GM19238 (cell line): ENCODE data around the gene TCF7L2.

Source experiments
- DNase-seq: peaks from one replicate; pipeline ENCODE4 v3.0.0; 2011; ENCODE audit warnings: low spot score; ENCODE audit not compliant: insufficient read length

TCF7L2 gene

DNA sequence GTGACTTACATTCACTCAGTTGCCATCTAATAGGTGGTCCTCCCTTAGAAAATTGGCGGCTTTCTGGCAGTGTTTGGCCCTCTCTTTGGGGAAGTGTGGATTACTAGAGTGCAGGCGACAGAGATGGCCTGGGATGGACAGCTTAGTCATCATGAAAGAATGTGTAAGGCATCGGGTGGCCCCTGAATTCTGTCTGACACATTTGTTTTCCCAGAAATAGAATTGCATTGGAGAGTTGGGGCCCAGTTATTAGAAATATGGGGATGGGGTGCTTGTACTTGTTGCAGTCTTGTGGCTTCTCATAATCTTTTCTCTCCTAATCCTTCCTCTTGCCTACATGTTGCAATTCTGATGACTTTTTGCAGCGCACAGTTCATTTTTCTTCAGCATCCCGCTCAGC lies 13.8 kb downstream of the TCF7L2 start:
- DNase-seq: no peak

GRCh38 chr10:112964482-112964881 lies 14.4 kb downstream of the TCF7L2 start:
- no peak for DNase-seq

DNA sequence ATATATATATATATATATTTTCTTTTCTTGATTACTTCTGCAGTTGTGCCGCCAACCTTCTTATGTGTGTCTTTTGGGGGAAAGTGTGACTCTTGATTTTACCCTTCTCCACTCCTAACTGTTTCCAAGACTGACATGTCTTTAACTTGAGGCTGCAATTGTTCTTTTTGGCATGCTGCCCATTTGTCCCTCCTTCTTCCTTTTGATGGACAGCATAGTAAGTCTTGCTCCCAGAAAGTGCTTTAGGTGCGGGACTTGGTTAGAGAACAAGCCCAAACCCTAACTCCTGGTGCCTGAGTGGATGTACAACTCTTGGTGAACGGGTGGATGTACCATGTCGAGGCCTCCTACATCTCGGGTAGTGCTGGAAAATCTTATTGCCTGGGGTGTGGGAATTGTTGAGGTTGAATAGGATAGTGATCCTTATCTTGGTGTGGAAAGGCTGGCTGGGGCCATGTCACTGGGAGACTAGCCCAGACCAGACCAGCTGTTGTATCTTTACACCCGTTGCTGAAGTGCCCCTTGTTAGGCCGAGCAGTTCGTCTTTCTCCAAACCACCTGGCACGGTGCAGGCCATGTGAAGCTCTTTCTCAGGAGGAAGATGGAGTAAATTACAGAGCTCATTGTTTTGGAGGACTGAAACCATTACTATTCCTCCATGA lies 16.3 kb downstream of the TCF7L2 start:
- no peak for DNase-seq

DNA sequence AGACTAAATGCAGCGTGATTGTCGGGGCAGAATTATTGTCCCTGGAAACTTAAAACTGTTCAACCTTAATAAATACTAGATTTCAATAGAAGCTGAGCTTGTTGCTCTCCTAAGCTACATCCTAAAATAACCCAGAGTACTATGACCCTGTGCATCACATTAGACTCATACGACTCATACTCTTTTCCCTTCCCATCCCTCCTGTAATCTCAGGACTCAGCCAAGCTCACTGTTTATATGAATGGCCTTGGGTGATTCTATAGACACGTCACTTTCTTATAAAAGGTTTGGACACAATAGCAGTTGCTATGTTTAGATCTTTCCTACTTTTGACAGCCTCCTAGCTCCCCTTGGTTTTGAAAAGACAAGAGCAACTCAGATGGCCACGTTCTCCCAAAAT lies 17.2 kb downstream of the TCF7L2 start:
- no peak for DNase-seq

- DNase-seq: no peak
These were observed 19.1 kb downstream of the TCF7L2 start for GRCh38 chr10:112969131-112969530.

GRCh38 chr10:112969542-112969941 lies 19.5 kb downstream of the TCF7L2 start:
- no peak for DNase-seq

- DNase-seq: no peak
These were observed 20.0 kb downstream of the TCF7L2 start for GRCh38 chr10:112970021-112970420.

DNA sequence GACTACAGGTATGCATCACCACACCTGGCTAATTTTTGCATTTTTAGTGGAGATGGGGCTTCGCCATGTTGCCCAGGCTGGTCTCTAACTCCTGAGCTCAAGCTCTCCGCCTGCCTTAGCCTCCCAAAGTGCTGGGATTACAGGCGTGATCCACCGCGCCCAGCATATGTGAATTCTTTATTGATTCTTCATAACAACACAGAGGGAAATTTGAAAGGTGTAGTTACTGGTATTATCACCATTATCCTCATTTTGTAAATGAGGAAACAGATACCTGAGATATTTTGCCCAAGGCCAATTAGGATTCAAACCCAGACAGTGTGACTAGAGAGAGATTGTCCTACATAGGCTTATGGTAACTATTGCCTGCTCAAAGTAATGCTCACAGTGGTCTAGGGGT lies 22.6 kb downstream of the TCF7L2 start:
- DNase-seq: no peak

GRCh38 chr10:112973046-112973445 lies 23.0 kb downstream of the TCF7L2 start:
- no peak for DNase-seq

DNA sequence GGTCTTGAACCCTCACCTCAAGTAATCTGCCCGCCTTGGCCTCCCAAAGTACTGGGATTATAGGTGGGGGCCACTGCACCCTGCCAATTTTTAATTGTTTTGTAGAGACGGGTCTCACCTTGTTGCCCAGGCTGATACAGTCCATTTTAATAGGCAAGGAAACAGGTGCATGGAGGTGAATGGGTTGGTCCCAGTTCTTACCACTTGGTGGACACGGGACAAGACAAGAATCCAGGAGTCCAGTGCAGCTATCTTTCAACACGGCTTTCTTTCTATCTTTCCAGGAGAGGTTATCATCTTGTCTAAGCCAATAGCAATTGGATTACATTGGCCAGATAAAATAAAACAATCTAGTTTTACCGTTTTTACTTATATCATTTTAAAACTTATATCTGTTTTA lies 23.8 kb downstream of the TCF7L2 start:
- no peak for DNase-seq

DNA sequence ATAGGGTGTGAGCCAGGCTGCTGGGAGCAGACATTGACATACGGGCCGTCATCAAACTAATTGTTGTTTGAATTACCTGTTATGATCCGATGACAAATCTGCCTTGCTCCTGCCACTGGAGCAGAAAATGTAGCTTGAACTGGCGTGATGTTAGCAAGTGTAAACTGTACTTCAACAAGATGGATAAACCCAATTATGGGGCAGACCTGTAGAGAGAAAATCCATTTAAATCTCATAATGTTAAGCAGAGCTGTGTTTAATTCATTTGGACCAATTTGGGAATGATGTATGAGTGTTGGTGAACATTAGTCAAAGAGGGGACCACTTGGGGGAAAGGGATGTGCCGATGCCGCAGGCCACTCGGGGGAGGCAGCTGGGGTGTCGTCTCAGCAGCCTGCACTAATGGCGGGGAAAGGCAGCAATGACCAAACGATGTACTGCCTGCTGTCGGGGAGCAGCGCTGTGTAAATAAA lies 27.4 kb downstream of the TCF7L2 start:
- DNase-seq: no peak

DNA sequence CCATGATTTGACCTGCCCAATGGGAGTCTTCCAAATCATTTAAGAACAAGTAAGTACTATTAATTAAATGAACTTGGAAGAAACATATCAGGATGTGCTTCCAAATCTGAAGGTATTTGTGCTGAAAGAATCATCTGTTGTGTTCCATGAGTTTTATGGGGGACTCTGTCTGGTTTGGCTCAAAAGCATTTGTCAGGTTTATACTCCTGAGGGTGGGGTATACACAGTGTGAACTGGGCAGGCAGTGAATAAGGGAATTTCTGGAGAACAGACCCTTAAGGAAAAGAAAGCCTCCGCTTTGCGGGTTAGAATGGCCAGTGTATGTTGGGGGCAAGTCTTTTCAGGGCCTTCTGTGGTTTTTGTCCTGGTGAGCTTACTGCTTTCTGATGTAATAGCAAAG lies 29.9 kb downstream of the TCF7L2 start:
- DNase-seq: no peak

DNA sequence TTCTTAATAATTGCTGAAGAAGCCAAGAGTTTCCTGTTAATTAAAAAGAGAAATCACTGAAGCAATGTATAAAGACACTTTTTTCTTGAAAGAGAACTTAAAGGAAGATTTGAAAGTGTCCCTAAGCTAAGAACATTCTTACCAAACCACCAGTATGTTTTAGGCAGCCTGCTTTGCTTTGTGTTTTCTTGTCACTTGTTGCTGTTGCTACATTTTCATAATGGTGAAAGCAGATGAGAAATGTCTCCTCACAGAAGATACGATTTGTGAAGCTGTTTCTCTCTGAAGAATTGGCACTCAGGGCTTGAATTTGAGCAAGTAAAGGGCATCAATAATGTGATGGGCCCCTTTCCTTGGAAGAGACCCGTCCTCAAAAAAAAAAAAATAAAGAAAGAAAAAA lies 30.9 kb downstream of the TCF7L2 start:
- no peak for DNase-seq

GRCh38 chr10:112981553-112981952 lies 31.5 kb downstream of the TCF7L2 start:
- DNase-seq: peak; percentile 37

GRCh38 chr10:112983444-112984056 lies 33.5 kb downstream of the TCF7L2 start:
- DNase-seq: no peak

DNA sequence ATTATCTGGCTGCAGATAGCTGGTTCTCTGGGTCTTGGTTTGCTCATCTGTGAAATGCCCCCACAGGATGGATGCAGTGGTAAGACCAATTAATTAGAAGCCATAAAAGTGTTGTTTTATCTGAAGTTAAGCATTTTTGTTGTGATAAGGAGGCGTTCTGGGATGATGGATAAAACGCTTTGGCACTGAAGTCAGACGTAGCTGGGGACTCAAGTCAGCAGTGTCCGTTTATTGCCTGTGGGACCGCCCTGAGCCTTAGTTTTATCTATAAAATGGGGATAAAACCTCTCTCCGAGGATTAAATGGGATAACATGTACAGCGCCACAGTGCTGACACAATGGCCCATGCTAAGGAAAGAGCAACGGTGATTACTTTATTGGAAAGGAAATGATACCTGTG lies 34.7 kb downstream of the TCF7L2 start:
- DNase-seq: no peak

DNA sequence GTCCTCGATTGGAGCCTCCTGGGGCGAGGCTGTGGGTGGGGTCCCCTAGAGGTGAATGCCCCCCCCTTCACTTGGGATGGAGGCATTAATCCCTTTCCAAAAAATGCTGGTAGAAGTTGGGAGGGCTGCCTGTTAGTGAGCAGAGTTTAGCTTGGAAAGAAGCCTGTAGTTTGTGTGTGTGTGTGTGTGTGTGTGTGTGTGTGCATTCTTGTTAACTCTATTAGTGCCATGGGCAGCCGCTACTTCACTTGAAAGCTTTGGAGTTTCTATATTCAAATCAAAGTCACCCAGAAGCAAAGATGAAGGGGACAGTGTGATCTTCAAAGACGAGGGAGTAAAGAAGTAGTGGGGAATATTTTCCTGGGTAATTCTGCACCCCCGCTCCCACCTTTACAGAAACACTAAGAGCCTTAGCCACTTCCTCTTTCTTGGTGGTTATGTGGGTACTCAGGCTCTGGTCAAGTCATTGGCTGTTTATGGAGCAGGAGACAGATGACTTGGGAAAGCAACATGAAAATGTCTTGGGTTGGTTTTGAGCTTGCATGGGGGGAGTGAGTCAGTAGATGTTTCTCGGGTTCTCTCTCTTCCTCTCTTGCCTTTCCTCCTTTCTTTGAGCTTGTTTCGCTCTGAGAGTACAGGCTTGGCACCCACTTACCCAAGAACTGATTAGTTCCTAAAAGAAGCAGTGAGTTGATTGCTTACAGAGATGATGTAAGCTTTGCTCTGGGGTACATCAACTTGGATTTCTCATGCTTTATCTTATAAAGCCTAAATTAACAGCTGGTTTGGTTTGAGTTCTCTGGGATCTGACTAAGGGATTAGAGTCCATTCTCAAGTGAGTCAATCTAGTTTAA lies 35.9 kb downstream of the TCF7L2 start:
- DNase-seq: no peak

DNA sequence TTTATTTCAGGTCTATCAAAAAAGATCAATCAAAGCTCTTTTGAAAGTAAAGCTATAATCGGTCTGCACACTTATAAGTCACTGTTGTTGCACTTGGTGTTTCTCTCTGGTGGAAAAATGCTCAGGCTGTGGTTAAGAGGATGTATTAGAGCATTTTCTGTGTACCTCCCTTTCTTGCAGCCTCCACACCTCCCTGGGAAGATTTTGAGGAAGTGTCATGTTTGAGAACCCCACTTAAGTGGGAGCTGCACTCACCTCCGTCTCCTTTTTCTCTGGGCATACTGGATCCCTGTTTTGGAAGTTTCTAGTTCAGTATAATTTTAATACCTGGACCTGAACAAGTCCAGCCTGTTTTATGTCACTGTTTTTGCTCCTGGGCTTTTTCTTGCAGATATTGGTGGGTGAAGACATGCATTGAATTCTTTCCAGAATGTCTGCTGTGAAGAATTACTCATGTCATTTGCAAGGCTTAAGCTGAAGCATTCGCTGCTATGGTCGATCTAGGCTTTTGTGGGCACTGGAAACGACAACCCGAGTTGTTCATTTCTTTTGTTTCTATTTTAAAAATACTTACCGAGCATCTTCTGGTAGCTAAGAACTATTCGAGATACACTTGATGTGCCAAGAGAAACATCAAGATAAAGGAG lies 36.6 kb downstream of the TCF7L2 start:
- DNase-seq: no peak

DNA sequence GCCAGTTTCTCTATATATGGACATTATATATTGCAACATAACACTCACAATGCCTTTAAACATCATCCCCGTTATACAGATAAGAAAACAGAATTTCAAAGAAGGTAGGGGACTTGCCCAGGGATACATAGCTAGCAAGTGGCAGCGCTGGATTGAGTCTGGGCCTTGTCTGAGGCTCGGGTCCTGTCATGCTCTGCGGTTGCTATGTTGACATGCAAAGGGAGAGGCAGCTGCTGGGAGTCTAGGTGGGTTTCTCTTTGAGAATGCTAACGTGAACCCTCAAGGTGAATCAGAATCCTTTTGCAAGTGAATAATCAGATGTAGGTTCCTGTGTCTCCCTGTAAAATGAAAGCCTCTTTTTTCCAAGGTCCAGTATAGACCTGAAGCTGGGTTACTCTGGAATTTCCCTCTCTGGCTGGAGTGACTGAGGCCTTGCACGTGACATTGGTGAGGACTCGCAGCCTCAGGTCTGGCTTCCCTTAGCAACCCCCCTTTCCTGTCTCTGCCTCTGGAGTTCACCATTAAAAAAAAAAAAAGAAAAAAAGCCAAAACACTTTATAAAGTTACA lies 38.9 kb downstream of the TCF7L2 start:
- DNase-seq: no peak

GRCh38 chr10:112989826-112990225 lies 39.8 kb downstream of the TCF7L2 start:
- no peak for DNase-seq

GRCh38 chr10:112990271-112990670 lies 40.2 kb downstream of the TCF7L2 start:
- no peak for DNase-seq
